K562 (cell line): Measurements from ENCODE around the gene GET4. TPM values are rescaled to one million over a fixed set of nuclear protein-coding genes. Genes with fewer than 3 reads are reported as not detected.

Experiments
- CHD2 ChIP-seq: IDR thresholded peaks from 2 replicates; pipeline ENCODE4 v1.6.1; 2011; ENCODE audit warnings: low read depth, low read length
- CTBP1 ChIP-seq: fragments of 450-650 bp; IDR thresholded peaks from 2 replicates; pipeline ENCODE4 v1.6.1; 2016; ENCODE audit warnings: borderline replicate concordance
- ETV5 ChIP-seq: sonication (generic); formaldehyde crosslinking; IDR thresholded peaks from 2 replicates; pipeline ENCODE4 v1.4.0; 2020; ENCODE audit warnings: low read depth, mild to moderate bottlenecking, missing genetic modification reagents
- ETV6 ChIP-seq, 3 experiments: fragments of 150-350 bp in 1 of 3; sonication (generic) in 1 of 3; formaldehyde crosslinking in 1 of 3; IDR thresholded peaks; 2 replicates each; pipeline versions ENCODE4 v1.6.1 to v1.8.0; 2014 to 2022; ENCODE audit warnings: borderline replicate concordance in 2 of 3, low read depth in 2 of 3, antibody characterized with exemption in 1 of 3, low read length in 1 of 3, mild to moderate bottlenecking in 1 of 3, missing genetic modification reagents in 1 of 3
- EWSR1 ChIP-seq: fragments of 450-650 bp; IDR thresholded peaks from 2 replicates; pipeline ENCODE4 v1.6.1; 2018; ENCODE audit warnings: borderline replicate concordance, mild to moderate bottlenecking, low read depth, moderate library complexity; ENCODE audit not compliant: partially characterized antibody
- HDAC2 ChIP-seq: fragments of 450-650 bp; IDR thresholded peaks from 2 replicates; pipeline ENCODE4 v1.6.1; 2016; ENCODE audit warnings: mild to moderate bottlenecking
- KDM5B ChIP-seq: fragments of 200-600 bp; sonication (generic); IDR thresholded peaks from 2 replicates; pipeline ENCODE4 v1.6.1; 2012; ENCODE audit warnings: low read depth, mild to moderate bottlenecking, moderate library complexity, low read length, control low read depth, inconsistent platforms; ENCODE audit not compliant: insufficient replicate concordance
- MAZ ChIP-seq, 2 experiments: fragments of 450-650 bp in 1 of 2; sonication (generic) in 1 of 2; formaldehyde crosslinking; IDR thresholded peaks in 1 of 2; conservative IDR thresholded peaks in 1 of 2; 2 replicates each; pipeline versions ENCODE4 v1.4.0 to v1.5.0; 2020; ENCODE audit warnings: mild to moderate bottlenecking in 1 of 2, missing genetic modification reagents in 1 of 2
- NR3C1 ChIP-seq: sonication (generic); formaldehyde crosslinking; IDR thresholded peaks from 2 replicates; pipeline ENCODE4 v1.8.1; 2022; ENCODE audit warnings: missing genetic modification reagents
- NR4A1 ChIP-seq, 2 experiments: fragments of 250-450 bp in 1 of 2; fragments of 450-650 bp in 1 of 2; sonication (Bioruptor Pico) in 1 of 2; IDR thresholded peaks; 2 replicates each; pipeline versions ENCODE4 v1.4.0 to v1.6.1; 2016 to 2020; ENCODE audit warnings: mild to moderate bottlenecking in 2 of 2, missing compliant biosample characterization in 1 of 2, missing genetic modification characterization in 1 of 2, moderate library complexity in 1 of 2
- POU5F1 ChIP-seq: fragments of 150-350 bp; IDR thresholded peaks from 2 replicates; pipeline ENCODE4 v1.6.1; 2014; ENCODE audit warnings: borderline replicate concordance, low read length, low read depth, mild to moderate bottlenecking; ENCODE audit not compliant: partially characterized antibody
- SMC3 ChIP-seq: conservative IDR thresholded peaks from 2 replicates; pipeline ENCODE4 v1.6.1; 2011; ENCODE audit warnings: low read depth, low read length, improper control_type of control experiment; ENCODE audit not compliant: insufficient read depth
- STAT5A ChIP-seq: IDR thresholded peaks from 2 replicates; pipeline ENCODE4 v1.6.1; 2012; ENCODE audit warnings: low read length, inconsistent platforms, borderline replicate concordance
- TCF3 ChIP-seq: sonication (generic); formaldehyde crosslinking; IDR thresholded peaks from 2 replicates; pipeline ENCODE4 v1.4.0; 2020; ENCODE audit warnings: mild to moderate bottlenecking, missing genetic modification reagents
- ZFX ChIP-seq: sonication (generic); formaldehyde crosslinking; IDR thresholded peaks from 2 replicates; pipeline ENCODE4 v1.8.0; 2022; ENCODE audit warnings: mild to moderate bottlenecking, missing genetic modification reagents, moderate library complexity
- ZNF431 ChIP-seq: sonication (generic); formaldehyde crosslinking; IDR thresholded peaks from 2 replicates; pipeline ENCODE4 v1.8.0; 2022; ENCODE audit warnings: mild to moderate bottlenecking, missing genetic modification reagents
- ZNF766 ChIP-seq: fragments of 200-800 bp; sonication (Bioruptor generic); conservative IDR thresholded peaks from 2 replicates; pipeline ENCODE4 v1.6.1; 2016; ENCODE audit warnings: missing genetic modification characterization, missing compliant biosample characterization
- polyA plus RNA-seq, 8 experiments: library from polyadenylated mRNA; depleted of rRNA in 4 of 8; stranded (reverse) in 5 of 8; unstranded in 3 of 8; fragments of >200 nt; fragmentation: Nextera tagmentation in 2 of 8; fragmentation: Illumina TruSeq in 1 of 8; extraction: Ambion mirVana in 2 of 8; extraction: Trizol in 1 of 8; gene quantifications; 2 replicates each; pipeline versions ENCODE4 v1.2.1 to v1.2.3, GENCODE V29; 2011 to 2014; ENCODE audit warnings: inconsistent platforms in 1 of 8, missing spikeins in 1 of 8
- total RNA-seq, 7 experiments: library from RNA; depleted of rRNA in 6 of 7; stranded (reverse); fragments of >200 nt in 6 of 7; fragmentation: Illumina TruSeq in 2 of 7; extraction: Trizol in 2 of 7; gene quantifications; 2 replicates each; pipeline versions ENCODE4 v1.2.1 to v1.2.3, GENCODE V29; 2011 to 2021; ENCODE audit warnings: low replicate concordance in 1 of 7
- TF ChIP-seq, protein P1 (sequence below): sonication (generic); formaldehyde crosslinking; IDR thresholded peaks from 2 replicates; pipeline ENCODE4 v1.8.1; 2023; ENCODE audit warnings: mild to moderate bottlenecking, missing genetic modification reagents
- TF ChIP-seq, protein P2 (sequence below): IDR thresholded peaks from 2 replicates; pipeline ENCODE4 v1.6.1; 2011; ENCODE audit warnings: borderline replicate concordance, low read depth, mild to moderate bottlenecking, moderate library complexity, low read length; ENCODE audit not compliant: insufficient read depth, poor library complexity, severe bottlenecking
- TF ChIP-seq, protein P3 (sequence below): fragments of 250-450 bp; sonication (Bioruptor Pico); IDR thresholded peaks from 2 replicates; pipeline ENCODE4 v1.8.0; 2021; ENCODE audit warnings: moderate library complexity, mild to moderate bottlenecking, inconsistent platforms
- TF ChIP-seq, protein P4 (sequence below), 2 experiments: fragments of 450-650 bp in 1 of 2; sonication (generic) in 1 of 2; formaldehyde crosslinking in 1 of 2; IDR thresholded peaks in 1 of 2; conservative IDR thresholded peaks in 1 of 2; 2 replicates each; pipeline versions ENCODE4 v1.6.1 to v1.8.1; 2016 to 2023; ENCODE audit warnings: mild to moderate bottlenecking in 2 of 2, moderate library complexity in 2 of 2, inconsistent platforms in 1 of 2, missing genetic modification reagents in 1 of 2

GET4 gene
- total and polyA plus RNA-seq, 9 of the 15 experiments (the other 6 are each of a cell fraction or from before 2014, with no cell fraction given), result 0.99 to 122 (median 40.4) TPM

DNA sequence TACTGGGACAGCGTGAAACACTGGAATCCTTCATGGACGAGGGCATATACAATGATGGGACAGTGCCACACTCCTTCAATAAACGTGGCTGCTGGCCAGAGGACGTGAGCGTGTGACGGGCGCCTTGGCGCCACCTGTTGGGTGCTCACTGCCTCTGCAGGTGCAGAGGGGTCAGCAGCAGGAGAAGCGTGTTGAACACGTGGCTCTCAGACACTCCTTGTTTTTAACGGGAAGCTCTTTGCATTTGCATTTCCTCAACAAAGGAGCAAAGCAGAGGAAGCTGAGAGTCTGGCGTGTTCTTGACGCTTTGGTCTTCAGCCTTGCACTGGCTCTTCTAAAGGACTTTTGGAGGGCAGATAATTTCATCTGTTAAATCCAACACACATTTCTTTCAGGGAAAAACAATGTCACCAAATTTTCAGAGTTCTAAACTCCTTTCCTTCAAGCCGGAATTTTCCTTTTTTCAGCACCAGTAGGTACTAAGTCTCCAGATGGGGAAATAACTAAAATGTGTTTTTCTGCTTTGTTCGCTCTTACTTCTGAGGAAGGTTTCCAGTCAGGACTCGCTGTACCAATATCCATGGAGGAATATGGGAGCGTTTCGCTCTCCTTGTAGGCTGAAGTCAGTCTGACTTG is 2.9 kb upstream of the GET4 start (continued):
- TF ChIP-seq, protein P1, sequence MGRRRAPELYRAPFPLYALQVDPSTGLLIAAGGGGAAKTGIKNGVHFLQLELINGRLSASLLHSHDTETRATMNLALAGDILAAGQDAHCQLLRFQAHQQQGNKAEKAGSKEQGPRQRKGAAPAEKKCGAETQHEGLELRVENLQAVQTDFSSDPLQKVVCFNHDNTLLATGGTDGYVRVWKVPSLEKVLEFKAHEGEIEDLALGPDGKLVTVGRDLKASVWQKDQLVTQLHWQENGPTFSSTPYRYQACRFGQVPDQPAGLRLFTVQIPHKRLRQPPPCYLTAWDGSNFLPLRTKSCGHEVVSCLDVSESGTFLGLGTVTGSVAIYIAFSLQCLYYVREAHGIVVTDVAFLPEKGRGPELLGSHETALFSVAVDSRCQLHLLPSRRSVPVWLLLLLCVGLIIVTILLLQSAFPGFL, result no peak
- no peak; the same call in 1 of the 2 replicates for TF ChIP-seq STAT5A
- TF ChIP-seq TCF3, result peak; percentile 46; the same call in 1 of the 2 replicates
- peak; percentile 47; the same call in 1 of the 2 replicates for TF ChIP-seq CHD2
- TF ChIP-seq POU5F1, result no peak
- TF ChIP-seq EWSR1, result no peak
- peak; percentile 95 for TF ChIP-seq ZNF431 (CRISPR knock-in tag)
- no peak for TF ChIP-seq KDM5B
- TF ChIP-seq, protein P2, sequence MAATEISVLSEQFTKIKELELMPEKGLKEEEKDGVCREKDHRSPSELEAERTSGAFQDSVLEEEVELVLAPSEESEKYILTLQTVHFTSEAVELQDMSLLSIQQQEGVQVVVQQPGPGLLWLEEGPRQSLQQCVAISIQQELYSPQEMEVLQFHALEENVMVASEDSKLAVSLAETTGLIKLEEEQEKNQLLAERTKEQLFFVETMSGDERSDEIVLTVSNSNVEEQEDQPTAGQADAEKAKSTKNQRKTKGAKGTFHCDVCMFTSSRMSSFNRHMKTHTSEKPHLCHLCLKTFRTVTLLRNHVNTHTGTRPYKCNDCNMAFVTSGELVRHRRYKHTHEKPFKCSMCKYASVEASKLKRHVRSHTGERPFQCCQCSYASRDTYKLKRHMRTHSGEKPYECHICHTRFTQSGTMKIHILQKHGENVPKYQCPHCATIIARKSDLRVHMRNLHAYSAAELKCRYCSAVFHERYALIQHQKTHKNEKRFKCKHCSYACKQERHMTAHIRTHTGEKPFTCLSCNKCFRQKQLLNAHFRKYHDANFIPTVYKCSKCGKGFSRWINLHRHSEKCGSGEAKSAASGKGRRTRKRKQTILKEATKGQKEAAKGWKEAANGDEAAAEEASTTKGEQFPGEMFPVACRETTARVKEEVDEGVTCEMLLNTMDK, result peak; percentile 96
- TF ChIP-seq, protein P3, sequence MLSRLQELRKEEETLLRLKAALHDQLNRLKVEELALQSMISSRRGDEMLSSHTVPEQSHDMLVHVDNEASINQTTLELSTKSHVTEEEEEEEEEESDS (CRISPR knock-in tag), result no peak
- peak; percentile 80 for TF ChIP-seq ZFX (CRISPR knock-in tag)
- TF ChIP-seq NR3C1, result peak; percentile 94
- peak; percentile 54 for TF ChIP-seq HDAC2
- TF ChIP-seq ETV5 (CRISPR knock-in tag), result peak; percentile 67
- peak; percentile 57; the same call in 1 of the 2 replicates for TF ChIP-seq ZNF766 (CRISPR knock-in tag)
- TF ChIP-seq ETV6 (IDR thresholded peaks at IDR 0.05; ENCODE audit: borderline replicate concordance in 1 of 2, low read depth in 2 of 2, low read length in 1 of 2), result peak; percentile 42 to 64; a peak in 2 of 4 replicates
- peak; percentile 99; the same call in 1 of the 2 replicates for TF ChIP-seq ETV6 (CRISPR knock-in tag; IDR thresholded peaks at IDR 0.05; ENCODE audit: borderline replicate concordance)
- TF ChIP-seq CTBP1, result peak; percentile 46; the same call in 1 of the 2 replicates
- TF ChIP-seq, protein P4, sequence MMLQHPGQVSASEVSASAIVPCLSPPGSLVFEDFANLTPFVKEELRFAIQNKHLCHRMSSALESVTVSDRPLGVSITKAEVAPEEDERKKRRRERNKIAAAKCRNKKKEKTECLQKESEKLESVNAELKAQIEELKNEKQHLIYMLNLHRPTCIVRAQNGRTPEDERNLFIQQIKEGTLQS (IDR thresholded peaks at IDR 0.05), result no peak; the same call in 1 of the 2 replicates
- TF ChIP-seq, protein P4 (CRISPR knock-in tag; conservative IDR thresholded peaks at IDR 0.05), result peak; percentile 96
- no peak for TF ChIP-seq NR4A1 (CRISPR knock-in tag; IDR thresholded peaks at IDR 0.05)
- 0 out of 2 replicates have a peak, but pooled peaks have one; percentile 15 for TF ChIP-seq NR4A1 (tag; IDR thresholded peaks at IDR 0.05)
- TF ChIP-seq SMC3, result peak; percentile 77
- TF ChIP-seq MAZ (CRISPR knock-in tag; conservative IDR thresholded peaks at IDR 0.05 in 1 of 2, IDR thresholded peaks at IDR 0.05 in 1 of 2), result peak; percentile 20 to 86; a peak in 2 of 4 replicates
